Kidney epithelial cell (primary cell): ENCODE measurements around the gene SORL1-AS1.

Experiments
- DNase-seq: peaks from one replicate; pipeline ENCODE4 v3.0.0-alpha.2; 2010; ENCODE audit warnings: low read depth
- H3K27me3 ChIP-seq: 2 replicates; pipeline ENCODE4 v1.6.0; 2011; ENCODE audit warnings: low read length; ENCODE audit not compliant: control insufficient read depth, insufficient read depth
- H3K36me3 ChIP-seq: 2 replicates; pipeline ENCODE4 v1.5.1; 2011; ENCODE audit warnings: low read length; ENCODE audit not compliant: control insufficient read depth, insufficient read depth
- H3K4me3 ChIP-seq: 2 replicates; pipeline ENCODE4 v1.5.1; 2011; ENCODE audit warnings: low read depth, mild to moderate bottlenecking, control low read depth, low read length
- CTCF ChIP-seq: IDR thresholded peaks from 2 replicates; pipeline ENCODE4 v1.5.1; 2011; ENCODE audit warnings: mild to moderate bottlenecking, moderate library complexity, low read length, control low read depth, inconsistent platforms; ENCODE audit not compliant: insufficient read depth, poor library complexity, severe bottlenecking

The SORL1-AS1 gene

DNA sequence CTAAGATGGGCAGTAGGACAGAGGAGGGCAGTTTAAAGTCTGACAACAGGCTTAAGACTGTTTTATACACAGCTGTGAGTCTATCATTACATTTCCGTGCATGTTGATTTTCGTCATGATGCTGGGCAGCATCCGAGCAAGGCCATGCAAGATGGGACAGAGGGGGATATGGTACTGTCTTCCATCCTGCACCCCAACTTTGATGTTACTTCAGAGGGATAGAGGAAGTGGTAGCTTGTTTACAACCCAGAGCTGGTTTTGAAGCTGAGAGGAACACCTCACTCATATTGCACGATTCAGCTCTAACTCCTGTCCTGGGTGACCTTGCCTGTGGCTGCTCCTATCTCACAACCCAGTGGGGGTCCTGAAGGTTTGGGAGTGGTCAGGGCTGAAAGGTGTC is 3.6 kb downstream of the SORL1-AS1 start:
- no peak overlapping the region for H3K4me3 ChIP-seq
- no peak for TF ChIP-seq CTCF
- H3K36me3 ChIP-seq: no peaks in the 10 kb centered on the region
- no peak for DNase-seq
- H3K27me3 ChIP-seq: peaks cover 7% of the 10 kb centered on the region

DNA sequence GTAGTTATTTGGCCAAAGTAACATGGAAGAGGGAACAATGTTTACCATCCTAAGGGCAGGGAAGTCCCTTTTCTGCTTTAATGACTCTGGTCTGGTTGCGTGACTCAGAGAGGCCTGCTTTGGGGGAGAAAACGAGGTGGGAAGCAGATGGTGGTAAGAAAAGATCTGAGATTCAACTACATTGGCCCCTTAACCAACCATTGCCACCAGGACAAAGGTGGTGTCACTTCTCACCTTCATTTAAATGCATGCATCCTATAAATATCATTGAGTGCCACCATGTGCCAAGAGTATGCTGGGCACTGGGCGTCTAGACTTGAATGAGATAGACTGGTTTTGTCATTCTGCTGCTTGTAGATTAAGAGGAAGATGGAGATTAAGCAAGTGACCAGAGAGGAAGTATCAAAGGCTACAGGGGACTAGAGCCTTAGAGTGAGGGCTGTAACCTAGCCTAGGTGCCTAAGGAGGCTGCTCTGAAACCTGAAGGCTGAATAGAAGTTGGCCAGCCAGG is 4.3 kb downstream of the SORL1-AS1 start:
- TF ChIP-seq CTCF: no peak
- peaks cover 6% of the 10 kb centered on the region for H3K27me3 ChIP-seq
- H3K4me3 ChIP-seq: no peak overlapping the region
- H3K36me3 ChIP-seq: no peaks in the 10 kb centered on the region
- DNase-seq: no peak

DNA sequence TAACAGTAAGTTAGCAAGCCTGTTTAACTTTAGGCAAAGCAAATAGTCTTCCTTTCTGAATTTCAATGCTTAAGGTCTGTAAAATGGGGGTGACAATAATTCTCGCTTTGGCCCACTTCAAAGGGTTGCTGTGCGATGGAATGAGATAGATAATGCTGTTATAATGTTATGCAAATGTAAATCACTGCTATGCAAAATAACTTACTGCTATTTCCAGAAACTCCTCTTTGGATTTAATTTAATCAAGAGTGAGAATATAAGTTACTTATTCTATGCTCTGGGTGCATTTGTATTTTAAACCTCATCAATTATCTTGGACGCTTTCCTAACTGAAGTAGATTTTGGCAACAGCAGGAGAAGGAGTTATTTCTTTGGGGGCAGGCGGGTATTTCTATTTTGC is 4.8 kb downstream of the SORL1-AS1 start:
- Histone ChIP-seq H3K27me3 (peaks cover 6% of the 10 kb centered on the region), H3K4me3 (no peak overlapping the region), H3K36me3 (no peaks in the 10 kb centered on the region)
- no peak for DNase-seq
- no peak for TF ChIP-seq CTCF

DNA sequence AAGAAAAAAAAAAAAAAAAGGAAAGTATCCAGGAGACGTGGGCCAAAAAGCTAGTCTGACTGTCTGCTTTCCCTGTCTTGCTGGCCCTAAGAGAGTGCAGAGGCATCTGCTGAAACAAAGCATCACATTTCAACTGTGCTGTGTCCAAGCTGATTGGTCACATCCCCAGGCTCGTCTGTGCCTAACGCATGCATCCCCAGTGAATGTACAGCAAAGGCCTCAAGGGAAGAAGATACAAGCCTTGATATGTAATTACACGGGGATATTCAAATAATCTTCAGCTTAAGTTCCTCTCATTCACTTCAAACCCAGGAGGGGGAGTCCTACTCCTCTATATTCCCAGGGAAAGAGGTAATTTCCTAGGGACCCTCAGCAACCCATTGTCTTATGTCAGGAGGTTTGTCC is 6.0 kb downstream of the SORL1-AS1 start:
- no peak for DNase-seq
- H3K36me3 ChIP-seq: no peaks in the 10 kb centered on the region
- peak; percentile 16 for TF ChIP-seq CTCF

GRCh38 chr11:121445071-121445768 is 7.5 kb downstream of the SORL1-AS1 start:
- no peak for TF ChIP-seq CTCF
- no peak for DNase-seq

More for the DNA sequence above, 6.0 kb downstream of the SORL1-AS1 start:
- no peaks in the 10 kb centered on the region for H3K27me3 ChIP-seq
- no peak overlapping the region for H3K4me3 ChIP-seq

GRCh38 chr11:121444526-121444925 is 8.2 kb downstream of the SORL1-AS1 start:
- no peak overlapping the region for H3K4me3 ChIP-seq
- no peaks in the 10 kb centered on the region for H3K27me3 ChIP-seq
- no peaks in the 10 kb centered on the region for H3K36me3 ChIP-seq
- no peak for TF ChIP-seq CTCF
- DNase-seq: no peak

More at GRCh38 chr11:121445071-121445768, 7.5 kb downstream of the SORL1-AS1 start:
- no peaks in the 10 kb centered on the region for H3K27me3 ChIP-seq
- no peaks in the 10 kb centered on the region for H3K36me3 ChIP-seq
- no peak overlapping the region for H3K4me3 ChIP-seq
